ENCODE results near the gene SSR4. TPM values are rescaled to one million over a fixed set of nuclear protein-coding genes. Genes with fewer than 3 reads are reported as not detected.

The SSR4 gene
- total RNA-seq, 1 experiment from 2014 or later, result 353 TPM

DNA sequence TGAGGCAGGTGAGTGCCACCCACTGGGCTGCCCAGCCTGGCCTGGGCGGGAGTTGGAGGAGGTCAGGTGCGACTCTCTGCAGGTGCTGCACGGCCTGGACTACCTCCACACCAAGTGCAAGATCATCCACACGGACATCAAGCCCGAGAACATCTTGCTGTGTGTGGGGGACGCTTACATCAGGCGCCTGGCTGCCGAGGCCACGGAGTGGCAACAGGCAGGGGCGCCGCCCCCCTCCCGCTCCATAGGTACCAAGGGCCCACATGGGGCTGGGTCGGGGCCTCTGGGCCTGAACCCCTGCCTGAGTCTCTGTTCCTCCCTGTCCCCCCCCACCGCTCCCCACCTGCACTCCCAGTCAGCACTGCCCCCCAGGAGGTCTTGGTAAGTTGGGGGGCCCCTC, 11.6 kb upstream of the SSR4 start:
- H3K4me3 Mint-ChIP-seq (ENCODE audit: unreplicated experiment), result no peak overlapping the region
- Histone ChIP-seq H3K4me1 (no peaks in the 10 kb centered on the region), H3K4me3 (ENCODE audit: low read depth, low read length) (no peak overlapping the region), H3K36me3 (ENCODE audit: control insufficient read depth, insufficient read depth, low read length) (no peaks in the 10 kb centered on the region), H3K9me3 (no peaks in the 10 kb centered on the region), H3K27me3 (replicated peaks; ENCODE audit: control insufficient read depth, insufficient read depth, low read length) (no peaks in the 10 kb centered on the region)
- no peak for DNase-seq
- ChIA-PET CTCF (no interaction called here), POLR2A (no interaction called here)
- peaks cover 6% of the 10 kb centered on the region for H3K36me3 Mint-ChIP-seq (ENCODE audit: insufficient read depth, unreplicated experiment)
- H3K4me1 Mint-ChIP-seq (ENCODE audit: low read depth, unreplicated experiment), result no peaks in the 10 kb centered on the region
- H3K27ac Mint-ChIP-seq (ENCODE audit: unreplicated experiment), result no peak overlapping the region
- no peaks in the 10 kb centered on the region for H3K9me3 Mint-ChIP-seq (ENCODE audit: unreplicated experiment)
- TF ChIP-seq, protein P1, sequence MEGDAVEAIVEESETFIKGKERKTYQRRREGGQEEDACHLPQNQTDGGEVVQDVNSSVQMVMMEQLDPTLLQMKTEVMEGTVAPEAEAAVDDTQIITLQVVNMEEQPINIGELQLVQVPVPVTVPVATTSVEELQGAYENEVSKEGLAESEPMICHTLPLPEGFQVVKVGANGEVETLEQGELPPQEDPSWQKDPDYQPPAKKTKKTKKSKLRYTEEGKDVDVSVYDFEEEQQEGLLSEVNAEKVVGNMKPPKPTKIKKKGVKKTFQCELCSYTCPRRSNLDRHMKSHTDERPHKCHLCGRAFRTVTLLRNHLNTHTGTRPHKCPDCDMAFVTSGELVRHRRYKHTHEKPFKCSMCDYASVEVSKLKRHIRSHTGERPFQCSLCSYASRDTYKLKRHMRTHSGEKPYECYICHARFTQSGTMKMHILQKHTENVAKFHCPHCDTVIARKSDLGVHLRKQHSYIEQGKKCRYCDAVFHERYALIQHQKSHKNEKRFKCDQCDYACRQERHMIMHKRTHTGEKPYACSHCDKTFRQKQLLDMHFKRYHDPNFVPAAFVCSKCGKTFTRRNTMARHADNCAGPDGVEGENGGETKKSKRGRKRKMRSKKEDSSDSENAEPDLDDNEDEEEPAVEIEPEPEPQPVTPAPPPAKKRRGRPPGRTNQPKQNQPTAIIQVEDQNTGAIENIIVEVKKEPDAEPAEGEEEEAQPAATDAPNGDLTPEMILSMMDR (IDR thresholded peaks at IDR 0.05; ENCODE audit: insufficient read depth in 1 of 2, low read depth in 1 of 2, low read length in 1 of 2, severe bottlenecking in 1 of 2, unreplicated experiment in 1 of 2), result no peak
- intact Hi-C loops (cut with micrococcal nuclease; ENCODE audit: unreplicated experiment), result no loop called here
- BruUV-seq (replicated peaks), result no TSS peak
- H3K27me3 Mint-ChIP-seq (ENCODE audit: insufficient read depth, unreplicated experiment), result no peaks in the 10 kb centered on the region

DNA sequence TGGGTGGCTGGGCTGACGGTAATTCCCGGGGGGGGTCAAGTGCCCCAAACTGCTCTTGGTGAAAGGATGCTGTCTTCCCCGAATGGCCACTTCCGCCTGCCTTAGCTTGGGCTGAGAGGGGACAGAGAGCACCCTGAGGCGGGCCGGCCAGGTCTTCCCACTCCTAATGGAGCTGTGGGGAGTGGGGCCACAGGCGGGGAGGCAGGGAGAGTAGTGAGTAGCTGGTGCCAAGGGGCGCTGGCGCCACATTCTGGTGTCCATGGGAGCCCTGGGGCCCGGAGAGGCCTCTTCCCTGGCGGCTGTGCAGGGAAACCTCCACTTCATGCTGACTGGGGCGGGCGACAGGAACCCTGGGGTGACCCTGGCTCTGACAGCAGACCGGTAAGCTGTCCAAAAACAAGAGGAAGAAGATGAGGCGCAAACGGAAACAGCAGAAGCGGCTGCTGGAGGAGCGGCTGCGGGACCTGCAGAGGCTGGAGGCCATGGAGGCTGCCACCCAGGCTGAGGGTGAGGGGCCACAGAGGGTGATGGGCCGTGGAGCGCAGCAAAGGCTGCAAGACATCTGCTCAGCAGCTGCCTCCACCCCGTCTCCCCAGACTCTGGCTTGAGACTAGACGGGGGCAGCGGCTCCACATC, 11.0 kb upstream of the SSR4 start:
- no peak for DNase-seq
- Histone ChIP-seq H3K4me3 (ENCODE audit: low read depth, low read length) (no peak overlapping the region), H3K27me3 (replicated peaks; ENCODE audit: control insufficient read depth, insufficient read depth, low read length) (no peaks in the 10 kb centered on the region), H3K36me3 (ENCODE audit: control insufficient read depth, insufficient read depth, low read length) (no peaks in the 10 kb centered on the region), H3K9me3 (no peaks in the 10 kb centered on the region), H3K4me1 (no peaks in the 10 kb centered on the region)
- POLR2A ChIA-PET, result no interaction called here
- H3K9me3 Mint-ChIP-seq (ENCODE audit: unreplicated experiment), result no peaks in the 10 kb centered on the region
- H3K27me3 Mint-ChIP-seq (ENCODE audit: insufficient read depth, unreplicated experiment), result no peaks in the 10 kb centered on the region
- no peaks in the 10 kb centered on the region for H3K4me1 Mint-ChIP-seq (ENCODE audit: low read depth, unreplicated experiment)
- no peak overlapping the region for H3K4me3 Mint-ChIP-seq (ENCODE audit: unreplicated experiment)
- no TSS peak for BruUV-seq (replicated peaks)
- H3K36me3 Mint-ChIP-seq (ENCODE audit: insufficient read depth, unreplicated experiment), result peaks cover 6% of the 10 kb centered on the region
- CTCF ChIA-PET, result no interaction called here
- intact Hi-C loops (cut with micrococcal nuclease; ENCODE audit: unreplicated experiment), result no loop called here
- no peak overlapping the region for H3K27ac Mint-ChIP-seq (ENCODE audit: unreplicated experiment)
- TF ChIP-seq, protein P1 (IDR thresholded peaks at IDR 0.05; ENCODE audit: insufficient read depth in 1 of 2, low read depth in 1 of 2, low read length in 1 of 2, severe bottlenecking in 1 of 2, unreplicated experiment in 1 of 2), result no peak

DNA sequence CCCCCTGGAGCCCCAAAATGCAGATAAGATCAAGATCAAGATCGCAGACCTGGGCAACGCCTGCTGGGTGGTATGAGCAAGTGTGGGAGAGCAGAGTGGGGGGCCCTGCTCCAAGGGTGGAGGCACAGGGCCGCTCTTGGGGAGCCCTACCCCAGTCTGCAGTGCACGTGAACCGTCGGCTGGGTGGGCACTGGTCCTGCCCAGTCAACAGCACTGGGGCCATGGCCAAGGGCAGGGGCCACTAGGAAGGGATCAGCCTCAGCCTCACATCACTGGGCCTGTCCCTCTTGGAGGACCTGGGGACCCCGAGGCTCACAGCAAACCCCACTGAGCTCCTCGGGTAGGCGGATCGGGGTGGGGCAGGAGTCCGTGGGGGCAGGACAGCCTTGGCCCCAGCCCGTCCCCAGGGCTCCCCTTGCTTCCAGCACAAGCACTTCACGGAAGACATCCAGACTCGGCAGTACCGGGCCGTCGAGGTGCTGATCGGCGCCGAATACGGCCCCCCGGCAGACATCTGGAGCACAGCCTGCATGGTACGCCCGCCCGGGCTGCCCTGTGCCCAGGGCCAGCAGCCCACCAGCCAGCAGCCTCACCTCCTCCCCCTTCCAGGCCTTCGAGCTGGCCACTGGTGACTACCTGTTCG, 10.0 kb upstream of the SSR4 start:
- POLR2A ChIA-PET, result no interaction called here
- no peak overlapping the region for H3K27ac Mint-ChIP-seq (ENCODE audit: unreplicated experiment)
- BruUV-seq (replicated peaks), result no TSS peak

More for the DNA sequence above, 10.0 kb upstream of the SSR4 start:
- intact Hi-C loops (cut with micrococcal nuclease; ENCODE audit: unreplicated experiment), result no loop called here
- CTCF ChIA-PET, result no interaction called here
- H3K27me3 ChIP-seq (replicated peaks; ENCODE audit: control insufficient read depth, insufficient read depth, low read length), result no peaks in the 10 kb centered on the region
- Mint-ChIP-seq H3K27me3 (ENCODE audit: insufficient read depth, unreplicated experiment) (no peaks in the 10 kb centered on the region), H3K4me1 (ENCODE audit: low read depth, unreplicated experiment) (no peaks in the 10 kb centered on the region), H3K9me3 (ENCODE audit: unreplicated experiment) (no peaks in the 10 kb centered on the region), H3K4me3 (ENCODE audit: unreplicated experiment) (no peak overlapping the region), H3K36me3 (ENCODE audit: insufficient read depth, unreplicated experiment) (peaks cover 6% of the 10 kb centered on the region)
- TF ChIP-seq, protein P1 (IDR thresholded peaks at IDR 0.05; ENCODE audit: insufficient read depth in 1 of 2, low read depth in 1 of 2, low read length in 1 of 2, severe bottlenecking in 1 of 2, unreplicated experiment in 1 of 2), result no peak
- H3K9me3 ChIP-seq, result no peaks in the 10 kb centered on the region
- no peaks in the 10 kb centered on the region for H3K4me1 ChIP-seq
- no peak overlapping the region for H3K4me3 ChIP-seq (ENCODE audit: low read depth, low read length)
- no peaks in the 10 kb centered on the region for H3K36me3 ChIP-seq (ENCODE audit: control insufficient read depth, insufficient read depth, low read length)
- DNase-seq, result no peak
